Loucy (cell line): ENCODE measurements around the gene POLH.

Source experiments
- CTCF ChIP-seq: fragments of 200-600 bp; sonication (generic); conservative IDR thresholded peaks from 2 replicates; pipeline ENCODE4 v1.5.1; 2014; ENCODE audit warnings: mild to moderate bottlenecking, antibody characterized with exemption, low read length
- EZH2phosphoT487 ChIP-seq: fragments of 200-600 bp; IDR thresholded peaks from 2 replicates; pipeline ENCODE4 v1.6.1; 2018; ENCODE audit warnings: antibody characterized with exemption, mild to moderate bottlenecking, moderate library complexity, borderline replicate concordance

DNA sequence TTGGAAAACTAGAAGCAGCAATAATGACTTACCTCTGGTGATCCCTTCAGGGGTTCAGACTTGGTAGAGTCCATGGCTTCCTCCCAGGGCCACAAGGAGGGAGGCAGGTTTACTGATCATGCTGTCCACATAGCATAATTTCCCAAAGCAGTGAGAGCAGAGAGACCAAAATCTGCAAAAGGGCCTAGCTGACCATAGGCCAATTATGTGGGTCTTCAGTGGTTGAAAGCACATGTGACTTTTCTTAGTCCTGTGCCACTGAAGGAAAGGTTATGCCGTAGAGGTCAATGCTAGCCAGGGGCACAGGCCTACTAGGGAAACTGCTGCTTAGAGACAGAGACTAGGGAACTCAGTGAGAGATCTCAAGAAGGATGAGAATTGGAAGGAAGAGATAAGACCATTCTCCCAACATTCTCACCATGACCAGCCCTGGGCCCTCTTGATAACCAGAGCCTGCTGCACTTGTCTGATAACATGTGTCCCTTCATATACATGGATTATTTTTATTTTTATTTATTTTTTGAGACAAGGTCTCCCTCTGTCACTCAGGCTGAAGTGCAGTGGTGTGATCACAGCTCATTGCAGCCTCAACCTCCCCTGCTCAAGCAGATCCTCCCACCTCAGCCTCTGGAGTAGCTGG lies 55.1 kb downstream of the POLH start:
- TF ChIP-seq CTCF: no peak
- no peak for TF ChIP-seq EZH2phosphoT487
